GM18867 (cell line): ENCODE results near the gene DDR2.
"Not testable (repeated sequence)": the region's sequence is repeated elsewhere in the genome, so short reads cannot be mapped to it uniquely, and the experiment has no call there.

Source experiments
- ATAC-seq: cut with Tn5 transposase; IDR thresholded peaks from one replicate; pipeline ENCODE4 v1.9.1; 2021; ENCODE audit warnings: mild to moderate bottlenecking, moderate library complexity; ENCODE audit not compliant: unreplicated experiment

DDR2 gene

DNA sequence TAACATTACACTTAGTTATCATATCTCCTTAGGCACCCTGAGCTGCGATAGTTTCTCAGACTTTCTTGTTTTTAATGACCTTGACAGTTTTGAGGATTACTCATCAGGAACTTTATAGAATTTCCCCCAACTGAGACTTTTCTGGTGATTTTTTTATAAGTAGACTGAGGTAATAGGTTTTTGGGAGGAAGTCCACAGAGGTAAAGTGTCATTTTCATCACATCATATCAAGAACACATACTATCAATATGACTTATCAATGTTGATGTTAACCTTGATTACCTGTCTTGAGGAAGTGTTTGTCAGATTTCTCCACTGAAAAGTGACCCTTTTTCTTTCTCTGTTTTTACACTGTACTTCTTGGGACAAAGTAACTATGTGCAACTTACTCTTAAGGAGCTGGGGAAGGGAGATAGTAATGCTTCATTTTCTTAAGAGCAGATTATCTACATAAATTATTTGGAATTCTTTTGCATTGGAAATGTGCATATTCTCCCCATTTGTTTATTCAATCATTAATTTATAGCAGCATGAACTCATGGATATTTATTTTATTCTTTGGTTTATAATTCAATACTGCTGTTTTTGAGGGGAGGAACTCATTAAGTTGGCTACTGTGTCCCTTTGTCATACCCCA, 85.4 kb downstream of the DDR2 start:
- no peak for ATAC-seq

GRCh38 chr1:162719678-162720077, 87.4 kb downstream of the DDR2 start:
- ATAC-seq, result no peak

DNA sequence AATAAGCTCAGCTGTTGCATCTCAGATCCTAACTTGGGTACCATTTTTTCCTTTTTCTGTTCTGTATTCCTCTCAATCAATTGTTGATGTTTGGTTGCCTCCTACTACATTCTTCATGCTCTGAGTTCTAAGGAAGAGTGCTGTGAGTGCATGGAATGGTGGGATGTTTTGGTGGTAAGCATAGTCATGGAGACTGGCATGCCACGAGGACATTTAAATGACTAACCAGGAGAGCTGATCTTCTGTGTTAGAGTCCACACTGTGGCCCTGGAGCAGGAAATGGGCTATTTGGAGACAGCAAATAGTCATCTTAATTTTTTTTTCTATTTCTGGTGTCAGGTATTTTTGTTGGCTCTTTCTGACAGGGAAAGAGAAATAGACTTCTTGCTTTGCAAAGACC, 88.7 kb downstream of the DDR2 start:
- ATAC-seq, result no peak

- ATAC-seq, result no peak
Measured at GRCh38 chr1:162721471-162721870, 89.2 kb downstream of the DDR2 start.

DNA sequence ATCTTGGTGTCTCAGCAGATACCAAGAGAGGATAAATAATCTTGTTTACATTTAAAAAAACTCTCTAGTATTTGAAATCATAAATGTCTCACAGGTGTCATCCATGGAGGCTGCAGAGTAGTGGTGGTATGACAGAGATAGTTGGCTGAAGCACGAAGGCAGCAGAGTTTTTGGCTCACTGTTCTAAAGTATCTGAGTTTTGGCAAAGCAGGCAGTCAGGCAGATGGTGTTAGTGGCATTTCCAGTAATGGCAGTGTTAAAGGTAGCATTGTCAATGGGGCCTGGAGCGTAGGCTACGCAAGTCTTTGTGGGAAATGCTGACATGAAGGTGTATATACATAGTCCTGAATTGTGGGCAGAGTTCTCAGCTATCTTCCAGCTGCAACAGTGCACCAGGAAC, 89.8 kb downstream of the DDR2 start:
- no peak for ATAC-seq

GRCh38 chr1:162724583-162725120, 92.4 kb downstream of the DDR2 start:
- ATAC-seq, result no peak

GRCh38 chr1:162725301-162725837, 93.1 kb downstream of the DDR2 start:
- no peak for ATAC-seq

DNA sequence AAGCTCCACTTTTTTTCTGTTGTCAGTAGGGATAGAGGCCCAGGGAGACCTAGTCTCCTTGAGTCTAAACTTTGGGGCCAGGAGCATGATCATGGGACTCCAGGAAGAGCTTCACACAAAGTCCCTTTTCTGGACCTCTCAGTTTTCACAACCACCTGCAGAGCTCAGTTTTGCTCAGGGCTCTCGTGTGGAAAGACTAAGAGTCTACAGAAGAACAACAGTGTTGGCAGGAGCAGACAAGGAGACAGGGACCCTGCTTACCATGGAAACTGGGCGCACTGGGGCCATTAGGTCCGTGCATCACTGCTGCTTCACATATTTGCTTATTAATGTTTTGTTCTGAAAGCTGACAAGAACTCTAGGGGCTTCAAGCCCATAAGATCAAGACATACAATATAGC, 94.3 kb downstream of the DDR2 start:
- no peak for ATAC-seq

DNA sequence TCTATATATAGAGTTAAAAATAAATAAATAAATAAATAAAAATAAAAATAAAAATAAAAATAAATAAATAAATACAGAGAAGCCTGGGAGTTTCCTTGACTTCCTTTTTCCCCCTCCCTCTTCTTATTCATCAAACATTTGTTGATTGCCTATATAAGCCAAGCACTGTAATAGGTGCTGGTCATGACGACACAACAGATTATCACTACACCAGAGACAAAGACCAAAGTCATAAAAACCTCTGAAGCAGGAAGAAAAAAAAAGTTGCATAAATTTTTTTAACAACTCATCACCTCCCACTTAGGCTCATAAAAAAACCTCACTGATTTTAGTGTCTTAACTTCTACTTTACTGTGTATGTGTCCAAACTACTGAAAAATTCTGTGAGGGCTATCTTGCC, 95.2 kb downstream of the DDR2 start:
- ATAC-seq, result not testable (repeated sequence)

DNA sequence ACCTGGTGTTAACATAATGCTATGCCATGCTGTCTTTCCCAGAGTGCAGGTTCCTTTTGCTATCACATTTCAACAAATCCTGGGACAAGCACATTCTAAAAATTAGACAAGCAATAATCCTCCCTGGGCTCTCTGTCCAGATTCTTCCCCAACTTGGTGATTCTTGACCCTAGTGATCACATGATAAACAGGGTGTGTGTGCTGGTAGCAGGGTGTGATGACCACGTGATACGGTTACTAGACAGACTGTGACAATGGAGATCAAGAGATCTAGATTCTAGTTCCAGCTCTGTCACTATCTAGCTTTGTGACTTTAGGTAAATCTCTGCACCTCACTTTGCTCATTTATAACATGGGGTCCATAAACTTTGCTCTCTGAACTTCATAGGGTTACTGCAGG, 96.3 kb downstream of the DDR2 start:
- ATAC-seq, result no peak

- ATAC-seq, result not testable (repeated sequence)
Measured at GRCh38 chr1:162729195-162729774, 97.0 kb downstream of the DDR2 start.

GRCh38 chr1:162732094-162732493, 99.8 kb downstream of the DDR2 start:
- no peak for ATAC-seq

DNA sequence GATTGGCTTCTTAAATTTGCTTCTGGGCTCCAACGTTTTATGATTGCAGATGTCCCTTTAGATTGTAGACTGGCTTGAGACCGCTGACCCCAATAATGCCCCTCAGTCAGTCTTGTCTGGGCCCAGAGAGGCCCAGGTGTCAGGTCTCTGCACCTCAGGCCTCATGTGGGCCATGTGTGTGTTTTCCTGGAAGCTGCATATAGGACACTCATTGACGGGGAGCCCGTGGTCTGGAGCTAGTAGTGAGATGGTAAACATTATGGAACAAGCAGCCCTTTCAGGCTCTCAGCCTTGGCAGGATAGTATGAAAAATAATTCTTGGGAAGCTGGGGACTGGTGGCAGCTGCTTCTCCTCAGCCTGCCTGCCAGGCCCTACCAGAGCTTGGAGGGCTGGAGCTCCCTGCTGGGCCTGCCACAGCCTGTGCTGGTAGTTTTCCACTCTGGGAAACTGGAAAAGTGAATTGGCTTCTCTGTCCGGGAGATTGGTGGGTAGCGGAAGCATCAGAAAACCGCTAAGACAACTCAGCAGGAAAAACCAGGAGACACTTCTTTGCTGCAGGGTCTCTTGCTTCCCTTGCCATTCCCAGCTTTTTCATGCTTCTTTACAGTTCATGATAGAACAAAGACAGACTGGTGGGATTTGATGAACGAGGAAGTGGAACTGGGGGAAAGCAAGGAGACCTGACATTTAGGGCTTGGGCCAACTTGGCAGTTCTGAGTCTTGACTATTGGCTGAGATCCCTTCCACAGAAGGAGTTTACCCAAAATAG, 100.5 kb downstream of the DDR2 start:
- ATAC-seq, result no peak

GRCh38 chr1:162733336-162733590, 101.0 kb downstream of the DDR2 start:
- ATAC-seq, result no peak

- ATAC-seq, result no peak
Measured at GRCh38 chr1:162734047-162734446, 101.8 kb downstream of the DDR2 start.

- no peak for ATAC-seq
Measured at GRCh38 chr1:162736184-162736583, 103.9 kb downstream of the DDR2 start.

GRCh38 chr1:162736633-162737067, 104.4 kb downstream of the DDR2 start:
- ATAC-seq, result peak; percentile 97

DNA sequence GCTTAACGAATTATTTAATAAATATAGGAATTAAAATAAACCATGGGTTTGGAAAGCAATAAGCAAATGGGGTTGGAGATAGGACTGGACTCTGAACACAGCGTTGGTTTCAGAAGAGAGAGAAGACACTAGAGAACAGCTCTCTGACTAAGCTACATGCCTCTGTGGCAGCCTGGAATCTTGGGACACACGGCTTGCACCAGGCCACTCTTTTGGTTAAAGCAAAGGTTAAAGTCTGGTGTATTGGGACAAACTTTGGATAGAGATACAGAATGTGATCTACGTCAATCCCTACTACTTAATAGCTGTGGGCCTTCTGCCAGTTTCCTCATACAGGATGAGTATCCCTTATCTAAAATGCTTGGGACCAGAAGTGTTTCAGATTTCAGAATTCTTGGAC, 108.5 kb downstream of the DDR2 start:
- no peak for ATAC-seq

DNA sequence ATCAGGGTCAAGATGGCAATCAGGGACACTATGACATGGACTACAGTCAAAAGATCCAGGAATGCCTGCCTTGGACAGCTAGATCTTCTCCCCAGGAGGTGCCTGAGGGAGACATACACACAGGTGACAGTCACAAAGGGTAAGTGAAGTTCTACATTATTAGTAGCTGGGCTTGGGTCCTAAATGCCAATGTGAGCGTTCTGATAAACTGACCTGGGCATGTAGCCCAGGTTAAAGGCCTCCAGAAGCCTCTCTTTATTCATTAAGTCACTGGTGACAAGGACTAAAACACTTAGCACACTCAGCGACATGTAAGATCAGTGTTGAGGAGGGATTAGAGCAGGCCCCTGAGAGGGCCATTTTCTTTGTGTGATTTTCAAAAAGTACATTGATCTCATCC, 109.3 kb downstream of the DDR2 start:
- no peak for ATAC-seq

DNA sequence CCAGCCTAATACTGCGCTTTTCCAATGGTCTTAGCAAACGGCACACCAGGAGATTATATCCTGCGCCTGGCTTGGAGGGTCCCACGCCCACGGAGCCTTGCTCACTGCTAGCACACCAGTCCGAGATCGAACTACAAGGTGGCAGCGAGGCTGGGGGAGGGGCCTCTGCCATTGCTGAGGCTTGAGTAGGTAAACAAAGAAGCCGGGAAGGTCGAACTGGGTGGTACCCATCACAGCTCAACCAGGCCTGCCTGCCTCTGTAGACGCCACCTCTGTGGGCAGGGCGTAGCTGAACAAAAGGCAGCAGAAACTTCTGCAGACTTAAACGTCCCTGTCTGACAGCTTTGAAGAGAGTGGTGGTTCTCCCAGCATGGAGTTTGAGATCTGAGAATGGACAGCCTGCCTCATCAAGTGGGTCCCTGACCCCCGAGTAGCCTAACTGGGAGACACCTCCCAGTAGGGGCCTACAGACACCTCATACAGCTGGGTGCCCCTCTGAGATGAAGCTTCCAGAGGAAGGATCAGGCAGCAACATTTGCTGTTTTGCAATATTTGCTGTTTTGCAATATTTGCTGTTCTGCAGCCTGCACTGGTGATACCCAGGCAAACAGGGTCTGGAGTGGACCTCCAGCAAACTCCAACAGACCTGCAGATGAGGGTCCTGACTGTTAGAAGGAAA, 114.1 kb downstream of the DDR2 start:
- not testable (repeated sequence) for ATAC-seq

DNA sequence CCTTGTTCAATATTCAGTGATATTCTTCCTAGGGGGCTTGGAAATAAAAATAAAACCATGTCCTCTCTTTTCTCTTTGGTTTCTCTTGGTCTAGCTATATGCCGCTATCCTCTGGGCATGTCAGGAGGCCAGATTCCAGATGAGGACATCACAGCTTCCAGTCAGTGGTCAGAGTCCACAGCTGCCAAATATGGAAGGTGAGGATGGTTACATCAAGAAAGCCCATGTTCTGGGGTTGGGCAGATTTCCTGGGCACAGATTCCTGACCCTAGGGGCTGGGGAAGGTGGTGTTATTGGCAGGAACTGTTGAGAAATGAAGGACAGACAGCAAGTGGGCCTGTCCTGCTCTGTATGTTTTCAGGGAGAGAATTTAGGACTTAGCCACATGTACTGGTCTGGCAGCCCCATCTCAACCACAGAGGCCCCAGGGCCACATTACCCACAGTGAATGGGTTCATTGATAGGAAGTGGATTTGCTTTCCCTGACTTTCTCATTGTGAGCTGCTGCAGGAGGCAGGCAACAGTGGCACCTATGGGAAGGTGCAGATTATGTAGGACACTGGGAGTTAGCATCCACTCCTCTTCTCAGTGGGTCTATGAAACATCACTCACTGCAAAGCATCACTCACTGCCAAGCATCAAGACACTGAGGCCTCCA, 120.9 kb downstream of the DDR2 start:
- no peak for ATAC-seq
